NCI-H748 treated with DMSO at 0.1 percent for 48 hours (cell line): ENCODE results near the gene LRFN2.

Experiments
- DNase-seq: peaks from one replicate; lab custom pipeline; 2025; lab: John Stamatoyannopoulos, UW

Gene LRFN2

DNA sequence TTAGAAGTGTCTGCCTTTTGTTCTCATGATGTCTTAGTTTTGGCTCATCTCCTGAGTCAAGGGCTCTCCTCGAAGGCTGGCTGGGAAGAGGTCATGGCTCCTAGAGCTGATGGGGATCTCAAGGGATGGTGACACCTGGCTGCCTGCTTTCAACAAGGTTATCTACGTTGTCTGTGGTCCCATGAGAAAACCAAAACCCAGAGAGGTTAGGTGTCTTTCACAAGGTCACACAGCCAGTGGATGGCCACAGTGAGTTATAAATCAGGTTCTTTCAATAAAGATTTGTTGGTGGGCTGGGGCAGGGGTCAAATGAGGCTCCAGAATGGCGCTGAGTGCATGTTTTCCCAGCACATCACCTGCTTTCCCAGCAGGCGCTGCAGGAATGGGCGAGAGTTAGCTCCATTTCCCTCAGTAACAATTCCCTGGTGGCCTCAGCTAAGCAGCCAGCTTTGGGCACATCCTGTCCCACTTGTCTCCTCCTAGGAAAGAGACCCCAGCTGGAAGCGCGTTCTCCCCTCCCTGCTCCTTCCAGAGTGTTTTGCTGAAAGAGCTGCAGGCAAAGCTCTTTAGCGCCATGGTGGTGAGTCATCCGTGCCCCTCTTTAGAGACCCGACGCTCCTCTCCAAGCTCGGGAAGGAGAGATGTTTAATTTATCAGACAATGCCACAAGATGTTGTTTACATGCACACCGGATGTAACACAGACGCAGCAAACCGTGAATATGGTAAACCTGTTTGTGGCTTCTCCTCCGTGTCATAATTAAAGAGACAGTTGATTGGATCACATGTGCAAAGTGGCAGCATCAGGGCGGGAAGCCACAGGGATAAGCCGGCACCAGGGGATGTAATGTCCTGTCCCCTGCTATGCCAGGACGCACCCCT, 109.7 kb downstream of the LRFN2 start:
- peak; percentile 71 for DNase-seq

DNA sequence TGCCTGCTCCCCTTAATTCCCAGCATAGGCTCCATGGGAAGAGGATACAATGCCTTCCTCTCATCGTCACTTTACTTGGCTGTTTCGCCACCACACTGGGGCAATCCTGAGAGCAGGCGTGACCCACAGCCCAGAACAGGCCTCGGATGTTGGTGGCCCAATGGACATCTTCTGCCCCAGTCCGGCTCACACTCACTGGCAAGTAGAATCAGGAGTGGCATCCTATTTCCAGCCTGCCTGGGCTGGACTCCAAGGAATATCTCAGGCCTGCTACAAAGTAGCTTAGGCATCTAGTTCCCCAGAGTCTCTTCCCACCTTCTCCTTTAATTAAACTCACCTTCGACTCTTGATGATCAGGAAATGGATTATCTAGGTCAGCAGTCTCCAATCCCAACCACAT, 110.5 kb downstream of the LRFN2 start:
- DNase-seq = no peak

DNA sequence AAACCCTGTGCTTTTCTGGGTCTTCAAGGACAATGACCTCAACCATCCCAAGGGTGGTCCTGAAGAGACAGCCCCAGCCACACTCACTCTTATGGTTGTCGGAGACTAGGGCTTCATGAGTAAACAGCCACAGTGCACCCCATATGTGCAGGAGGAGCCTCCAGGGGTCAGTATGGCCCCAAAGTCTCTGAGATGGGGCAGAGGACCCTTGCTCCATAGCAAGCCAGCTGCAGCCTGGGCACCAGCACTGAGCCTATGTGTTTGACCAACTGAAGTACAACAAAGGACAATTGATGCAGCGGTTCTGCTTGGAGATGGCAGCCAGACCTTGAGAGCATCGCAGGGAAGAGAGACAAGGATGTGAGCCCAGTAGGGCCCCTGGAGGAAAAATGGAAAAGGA, 112.2 kb downstream of the LRFN2 start:
- no peak for DNase-seq

DNA sequence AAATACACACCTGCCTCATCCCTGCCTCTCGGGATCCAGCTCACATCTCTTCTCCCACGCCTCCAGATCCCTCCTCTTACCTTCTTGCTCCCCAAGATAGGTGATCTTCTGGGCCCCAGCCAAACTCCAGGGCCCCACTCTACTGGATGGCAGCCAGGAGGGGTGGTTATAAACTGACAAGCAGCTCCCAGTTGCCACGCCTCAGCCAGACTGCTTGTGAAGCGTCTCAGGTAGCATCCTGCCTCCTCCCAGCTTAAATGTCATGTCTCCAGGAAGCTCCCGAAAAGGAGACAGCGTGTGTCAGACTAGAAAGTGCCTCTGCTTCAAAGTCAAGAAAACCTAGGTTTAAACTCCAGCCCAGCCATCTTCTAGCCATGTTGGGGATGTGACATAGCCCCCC, 114.1 kb downstream of the LRFN2 start:
- DNase-seq = no peak

DNA sequence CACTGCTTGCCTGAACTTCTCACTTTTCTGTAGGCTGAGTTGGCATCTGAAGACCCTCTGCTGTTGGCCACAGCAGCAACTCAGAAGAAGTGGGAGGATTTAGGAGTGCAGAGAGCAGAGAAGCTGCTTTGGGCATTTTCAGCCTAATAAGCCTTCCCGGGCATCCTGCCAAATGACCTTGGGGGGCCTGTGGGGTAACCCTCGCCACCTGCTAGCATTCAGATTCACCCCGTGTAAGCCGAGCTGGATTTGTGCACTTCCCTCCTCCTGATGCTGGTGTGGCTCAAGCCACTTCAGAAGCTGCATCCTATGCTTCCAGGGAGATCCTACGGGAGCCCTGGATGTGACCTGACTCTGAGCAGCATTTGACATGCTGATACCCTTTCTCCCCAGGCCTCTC, 114.8 kb downstream of the LRFN2 start:
- no peak for DNase-seq

DNA sequence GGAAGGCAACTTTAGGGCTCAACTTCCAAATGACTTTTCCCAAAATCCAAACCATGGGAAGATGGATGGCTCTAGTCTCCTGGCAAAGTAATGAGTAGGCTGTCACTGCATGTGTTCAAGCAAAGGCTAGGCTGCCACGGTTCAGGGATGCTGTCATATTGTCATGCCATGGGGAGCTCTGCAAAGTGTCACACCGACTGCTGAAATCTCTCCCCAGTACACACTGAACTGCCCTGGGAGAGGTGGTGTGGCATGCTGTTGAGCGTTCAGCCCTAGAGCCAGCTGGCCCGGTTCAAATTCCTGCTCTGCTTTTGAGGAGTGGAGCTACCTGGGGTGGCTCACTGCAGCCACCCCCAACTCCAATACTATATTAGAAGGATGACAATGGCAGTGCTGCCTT, 115.9 kb downstream of the LRFN2 start:
- no peak for DNase-seq

DNA sequence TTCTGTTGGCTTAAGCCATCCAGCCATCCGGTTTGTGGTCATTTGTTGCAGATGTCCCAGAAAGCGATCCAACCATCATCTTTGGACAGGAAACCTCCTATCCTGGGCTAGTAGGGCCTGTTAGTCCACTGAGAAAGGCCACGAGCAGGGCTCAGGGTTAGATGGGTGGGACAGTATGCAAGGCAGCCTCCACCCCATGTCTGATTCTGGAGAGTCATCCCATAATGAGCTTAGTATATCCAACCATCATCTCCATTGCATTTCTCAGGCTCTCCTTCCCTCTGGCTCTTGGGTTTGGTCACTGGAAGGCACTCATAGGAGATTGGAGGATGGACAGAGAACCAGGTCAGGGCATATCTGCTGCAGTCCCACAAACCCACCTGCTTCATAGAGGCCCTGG, 117.8 kb downstream of the LRFN2 start:
- no peak for DNase-seq

DNA sequence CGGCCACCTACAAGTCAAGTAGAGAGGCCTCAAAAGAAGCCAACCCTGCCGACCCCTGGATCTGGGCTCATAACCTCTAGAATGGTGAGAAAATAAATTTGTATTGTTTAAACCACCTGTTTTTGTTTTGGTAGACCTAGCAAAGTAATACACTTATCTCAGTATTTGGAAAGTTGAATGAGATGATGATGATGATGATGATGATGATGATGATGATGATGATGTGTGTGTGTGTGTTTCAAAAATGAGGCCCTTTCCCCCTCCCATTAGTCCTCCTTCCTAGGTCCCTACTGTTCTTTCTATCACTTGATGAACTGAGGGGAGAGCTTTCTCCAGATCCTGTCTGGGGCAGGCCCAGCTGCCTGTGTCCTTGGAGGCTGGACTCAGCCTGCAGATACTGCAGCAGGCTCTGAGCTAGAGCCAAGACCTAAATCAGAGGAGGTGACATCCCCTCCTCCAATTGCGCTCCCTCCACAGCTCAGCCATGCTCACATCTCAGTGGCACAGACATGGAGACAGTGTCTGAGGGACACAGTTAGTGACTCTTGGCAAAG, 120.1 kb downstream of the LRFN2 start:
- no peak for DNase-seq

DNA sequence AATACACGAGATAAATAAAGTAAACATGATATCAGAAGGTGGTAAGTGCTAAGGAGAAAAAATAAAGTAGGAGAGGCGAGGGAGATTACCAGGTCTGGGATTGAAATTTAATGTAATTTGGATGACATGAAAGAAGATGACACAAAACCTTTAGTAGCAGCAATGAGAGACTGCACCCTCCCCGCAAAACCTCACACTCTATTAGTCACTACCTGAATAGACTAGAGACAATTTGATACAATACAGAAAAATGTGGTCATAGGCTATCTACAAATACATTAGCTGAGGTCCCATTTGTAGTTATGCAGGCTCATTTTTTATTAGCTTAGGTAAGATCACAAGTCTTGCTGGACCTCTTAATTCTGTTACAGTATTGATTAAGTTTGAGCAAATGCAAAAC, 125.5 kb downstream of the LRFN2 start:
- no peak for DNase-seq

DNA sequence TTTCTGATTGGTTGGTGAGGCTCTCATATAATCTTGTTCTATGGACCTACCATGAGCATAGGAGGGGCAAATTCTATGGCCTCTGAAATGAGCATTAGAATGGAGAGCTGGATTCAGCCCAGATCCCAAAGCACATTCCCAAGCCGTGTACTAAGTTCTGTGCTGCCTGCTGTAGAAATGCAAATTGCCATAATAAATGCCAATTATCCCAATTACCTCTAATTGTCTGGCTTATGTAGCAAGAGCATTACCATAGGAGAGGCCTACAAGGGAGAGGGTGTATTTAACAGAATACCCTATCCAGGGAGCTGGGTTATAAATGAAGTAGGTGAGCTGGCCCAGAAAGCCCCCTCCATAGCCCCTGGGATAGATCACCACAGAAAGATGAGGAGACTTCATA, 126.8 kb downstream of the LRFN2 start:
- no peak for DNase-seq

DNA sequence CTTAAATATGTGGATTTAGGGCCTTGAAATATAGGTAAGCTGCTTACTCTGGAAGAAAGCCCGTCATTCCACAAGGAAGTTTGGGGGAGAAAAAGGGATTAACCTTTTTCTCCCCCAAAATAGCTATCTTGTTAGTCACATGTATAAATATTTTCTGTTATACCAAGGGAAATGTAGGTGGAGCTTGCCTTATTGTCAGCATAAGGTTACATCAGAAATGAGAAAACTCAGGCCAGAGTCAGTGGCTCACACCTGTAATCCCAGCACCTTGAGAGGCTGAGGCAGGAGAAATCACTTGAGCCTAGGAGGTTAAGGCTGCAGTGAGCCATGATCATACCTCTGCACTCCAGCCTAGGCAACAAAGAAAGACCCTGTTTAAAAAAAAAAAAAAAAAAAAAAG, 129.9 kb downstream of the LRFN2 start:
- DNase-seq = no peak

DNA sequence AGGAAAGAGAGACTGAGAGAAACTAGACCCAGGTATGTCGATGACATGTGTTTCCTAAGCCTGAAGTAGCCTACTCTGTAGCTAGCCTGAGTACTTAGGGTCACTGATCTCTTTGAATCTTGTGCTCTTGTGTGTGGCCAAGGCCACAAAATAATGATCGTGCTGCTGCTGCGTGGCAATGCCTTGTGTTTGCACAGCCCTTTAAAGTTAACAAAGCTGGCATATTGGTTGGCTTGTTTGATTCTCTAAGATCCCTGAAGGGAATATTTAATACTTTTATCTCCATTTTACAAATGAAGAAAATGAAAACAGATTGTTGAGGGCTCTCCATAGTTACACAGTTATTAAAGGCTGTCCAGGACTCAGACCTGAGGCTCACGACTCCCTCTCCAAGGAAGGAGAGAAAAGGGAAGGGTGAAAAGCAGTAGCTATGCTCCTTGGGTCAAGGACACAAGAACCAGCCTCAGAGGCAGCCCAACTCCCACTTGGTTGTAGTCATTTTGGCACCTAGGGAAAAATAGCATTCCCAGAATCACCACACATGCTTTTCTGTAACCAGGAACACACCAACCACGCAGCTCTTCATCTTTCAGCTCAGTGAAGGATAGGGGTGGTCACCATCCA, 130.7 kb downstream of the LRFN2 start:
- no peak for DNase-seq

DNA sequence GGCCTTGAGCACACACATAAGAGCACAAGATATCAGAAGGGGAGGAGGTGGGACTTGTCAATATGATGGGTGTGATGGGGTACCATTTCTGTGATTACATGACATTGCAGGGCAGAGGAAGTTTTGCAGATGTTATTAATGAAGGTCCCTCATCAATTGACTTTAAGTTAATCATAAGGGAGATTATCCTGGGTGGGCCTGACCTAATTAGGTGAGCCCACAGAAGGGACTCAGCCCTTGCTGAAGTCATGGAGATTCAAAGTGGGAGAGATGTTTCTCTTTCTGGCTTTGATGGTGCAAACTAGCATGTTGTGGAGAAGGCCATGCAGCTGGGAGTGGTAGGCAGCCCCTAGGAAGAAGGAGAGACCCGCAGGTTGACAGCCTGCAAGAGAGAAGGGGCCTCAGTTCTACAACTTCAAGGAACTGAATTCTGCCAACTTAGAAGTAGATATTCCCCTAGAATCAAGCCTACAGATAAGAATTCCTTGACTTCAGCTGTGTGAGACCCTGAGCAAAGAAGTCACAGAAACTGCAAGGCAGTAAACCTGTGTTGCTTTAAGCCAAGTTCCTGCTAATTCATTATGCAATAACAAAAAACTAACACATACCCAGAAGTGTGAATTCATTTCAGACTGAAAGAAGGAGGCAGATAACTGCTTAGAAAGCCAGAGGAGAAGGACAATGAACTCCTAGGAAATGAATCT, 131.3 kb downstream of the LRFN2 start:
- no peak for DNase-seq

DNA sequence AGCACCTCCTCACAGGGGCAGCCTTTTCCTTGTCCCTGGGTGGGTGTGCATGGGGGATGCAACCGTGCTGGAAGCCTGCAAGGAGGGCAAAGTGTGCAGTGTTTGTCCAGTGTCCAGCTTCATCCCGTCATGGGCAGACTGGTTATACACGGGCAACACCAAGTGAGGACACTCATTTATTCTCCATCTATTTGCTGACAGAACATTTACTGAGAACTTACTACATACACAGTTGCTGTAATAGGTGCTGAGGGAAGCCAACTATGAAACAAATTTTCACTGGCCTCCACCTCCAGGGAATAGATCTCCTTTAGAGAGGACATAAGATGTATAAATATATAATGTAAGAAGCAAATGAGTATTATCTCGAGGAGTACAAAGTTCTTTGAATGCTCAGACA, 136.7 kb downstream of the LRFN2 start:
- DNase-seq = no peak

DNA sequence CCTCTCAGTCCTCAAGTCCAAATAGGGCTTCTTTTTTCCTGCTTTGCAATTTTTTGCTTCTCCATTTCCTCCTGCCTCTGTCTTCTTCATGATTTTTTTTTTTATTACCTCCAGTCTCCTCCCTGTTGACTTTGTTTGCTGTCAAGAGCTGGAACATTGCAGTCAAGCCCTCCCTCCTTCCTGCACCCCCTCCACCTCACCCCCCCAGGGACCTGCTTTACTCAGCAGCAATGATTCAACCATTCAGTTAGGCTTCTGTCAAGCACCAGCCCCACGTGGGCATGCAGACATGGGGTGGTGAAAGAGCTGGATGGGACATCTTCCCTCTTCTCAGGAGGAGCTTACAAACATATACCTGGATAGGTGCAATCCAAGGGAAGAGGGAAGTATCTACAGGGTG, 142.4 kb downstream of the LRFN2 start:
- DNase-seq = no peak

DNA sequence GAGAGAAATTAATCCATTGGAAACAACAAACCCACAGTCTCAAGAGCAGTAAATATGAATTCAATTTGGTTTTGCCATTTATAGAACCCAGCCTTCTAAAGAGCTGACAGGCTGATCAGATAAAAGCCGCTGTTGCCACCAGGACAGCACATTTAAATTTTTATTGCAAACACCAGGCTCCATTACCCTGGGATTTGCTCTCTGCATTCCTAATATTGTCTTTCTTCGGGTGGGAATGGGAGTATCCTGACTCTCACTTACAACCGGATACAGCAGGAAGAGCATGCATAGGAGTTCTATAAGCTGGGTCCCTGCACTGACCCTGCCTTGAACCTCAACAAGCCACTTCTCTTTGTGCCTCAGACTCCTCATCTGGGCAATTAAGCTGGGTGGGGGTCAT, 142.9 kb downstream of the LRFN2 start:
- DNase-seq = no peak

DNA sequence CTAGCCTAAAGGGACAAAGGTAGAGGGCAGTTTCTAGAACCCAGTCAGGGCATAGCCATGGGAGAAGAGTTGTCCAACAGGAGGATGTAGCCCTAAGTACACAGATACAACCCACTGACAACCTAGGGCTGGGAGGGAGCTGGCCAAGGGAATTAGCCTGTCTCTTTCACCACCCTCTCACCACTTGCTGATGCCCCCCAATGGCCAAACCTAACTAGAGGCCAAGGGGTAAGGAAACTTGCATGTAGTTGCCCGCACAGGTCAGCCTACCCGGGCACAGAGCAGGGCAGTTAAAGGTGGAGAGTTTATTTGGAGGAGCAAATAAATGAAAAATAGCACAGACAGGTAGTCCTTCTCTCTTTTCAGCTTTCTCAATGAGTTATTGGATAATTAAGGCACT, 143.3 kb downstream of the LRFN2 start:
- DNase-seq = no peak

DNA sequence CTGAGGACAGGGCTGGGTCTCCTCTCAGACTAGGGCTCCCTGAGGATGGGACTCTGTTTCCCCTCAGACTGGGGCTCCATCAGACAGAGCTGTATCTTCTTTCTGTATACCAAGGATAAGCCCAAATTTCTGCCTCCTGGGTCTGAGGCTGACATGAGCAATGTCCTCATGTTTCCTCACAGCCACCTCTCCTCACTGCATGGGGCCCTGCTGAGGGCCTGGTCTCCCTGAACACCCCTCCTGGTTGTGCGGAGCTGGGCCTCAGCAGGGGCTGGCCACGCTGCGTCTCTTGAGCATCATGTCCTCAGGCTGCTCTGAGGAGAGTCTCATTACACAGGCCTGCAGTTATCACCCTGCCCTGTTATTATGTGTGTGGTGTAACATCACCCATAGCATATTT, 144.6 kb downstream of the LRFN2 start:
- no peak for DNase-seq

DNA sequence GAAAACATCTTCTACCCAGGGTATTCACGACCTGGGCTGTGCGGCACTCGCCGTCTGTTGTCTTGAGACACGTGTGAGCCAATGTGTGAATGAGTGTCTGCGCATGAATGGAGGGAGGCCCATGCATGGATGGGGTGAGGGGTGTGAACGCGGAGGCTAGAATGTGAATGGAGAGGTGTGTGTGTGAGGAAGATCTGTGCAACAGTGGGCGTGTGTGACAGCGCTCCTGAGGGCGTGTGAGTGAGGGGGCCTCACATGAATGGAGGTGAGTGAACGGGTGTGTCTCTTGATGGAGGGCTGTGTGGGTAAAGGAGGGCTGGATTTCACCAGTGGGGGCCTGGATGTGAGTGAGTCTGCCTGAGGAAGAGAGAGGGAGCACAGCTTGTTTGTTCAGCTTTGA, 146.0 kb downstream of the LRFN2 start:
- no peak for DNase-seq

DNA sequence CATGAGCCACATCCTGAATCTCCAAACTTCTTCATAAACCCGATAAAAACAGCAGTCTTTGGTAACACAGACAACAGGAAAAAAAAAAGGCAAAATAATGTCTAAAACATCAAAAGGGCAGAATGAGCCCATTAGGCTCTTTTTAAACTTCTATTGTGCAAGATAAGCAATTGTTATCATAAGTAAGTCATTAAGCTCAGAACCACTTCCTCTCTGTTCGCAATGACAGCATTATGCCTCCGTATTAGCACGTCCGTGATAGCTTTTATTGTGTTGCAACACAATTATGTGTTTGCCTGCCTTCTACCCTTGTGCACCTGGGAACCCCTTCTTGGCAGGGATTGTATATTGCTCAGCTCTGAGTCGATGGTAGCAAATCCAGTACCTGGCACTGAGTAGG, 147.1 kb downstream of the LRFN2 start:
- no peak for DNase-seq

DNA sequence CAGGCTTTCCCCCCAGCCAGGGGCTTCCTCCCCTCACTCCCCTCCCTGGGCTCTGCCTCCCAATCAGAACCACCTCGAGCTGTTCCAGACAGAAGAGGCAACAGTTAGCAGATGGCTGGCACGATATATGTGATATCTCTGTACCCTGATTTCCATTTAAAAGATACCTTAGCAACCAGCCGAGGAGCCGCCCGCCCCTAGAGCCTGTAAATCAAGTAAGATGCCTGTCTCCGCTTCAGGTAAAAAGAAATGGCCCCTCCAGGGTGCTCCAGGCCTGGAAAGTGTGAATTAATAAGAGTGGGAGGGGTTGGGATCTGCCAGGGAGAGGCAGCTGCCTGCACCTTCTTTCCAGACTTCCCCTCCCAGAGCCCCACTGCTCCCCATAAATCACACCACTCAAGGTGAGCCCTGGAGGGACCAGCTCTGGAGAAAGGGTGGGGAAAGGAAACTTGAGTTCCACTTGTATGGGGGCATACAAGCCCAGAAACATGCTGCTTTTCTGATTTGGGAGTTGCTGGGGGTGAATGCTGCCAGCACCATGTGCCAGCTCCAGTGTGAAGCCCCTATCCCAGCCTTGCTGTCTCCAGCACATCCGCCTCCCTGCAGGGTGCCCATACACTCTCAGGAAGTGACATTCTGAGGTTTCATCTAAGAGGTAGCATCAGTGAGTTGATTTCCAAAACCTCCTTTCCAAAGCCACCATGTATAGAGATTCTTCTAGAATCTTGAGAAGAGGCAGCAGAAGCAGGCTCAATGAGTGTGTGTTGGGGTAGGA, 148.0 kb downstream of the LRFN2 start:
- no peak for DNase-seq

DNA sequence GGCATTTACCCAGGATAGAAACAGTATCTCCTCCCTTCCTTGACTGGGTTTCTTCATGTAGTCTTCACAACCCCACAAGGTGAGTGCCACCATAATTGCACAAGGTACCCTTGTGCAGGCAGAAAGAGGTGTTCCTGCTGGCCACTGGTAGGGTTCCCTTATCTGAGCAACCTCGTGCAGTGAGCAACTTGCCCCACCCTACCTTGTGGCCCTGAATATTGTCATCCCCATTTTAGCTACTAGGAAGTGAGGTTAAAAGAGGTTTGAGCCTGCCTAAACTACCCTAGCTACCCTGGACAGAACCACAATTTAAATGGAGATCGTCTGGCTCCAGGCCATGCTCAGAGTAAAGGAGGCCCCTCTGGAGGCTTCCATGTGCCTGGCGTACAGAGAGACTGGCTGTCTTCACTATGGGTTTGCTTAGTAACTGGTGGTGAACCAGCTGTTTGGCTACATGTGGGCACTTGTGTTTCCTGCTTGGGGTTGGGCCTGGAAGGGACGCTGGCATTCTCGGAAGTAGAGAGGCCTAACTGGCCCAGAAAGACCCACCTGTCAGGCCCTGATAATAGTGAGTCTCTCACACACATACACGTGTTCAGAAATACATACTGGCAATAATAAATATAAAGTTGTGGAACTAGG, 148.8 kb downstream of the LRFN2 start:
- no peak for DNase-seq
